Fibroblast of lung (primary cell): ENCODE data around the gene CARS1.

Experiments used
- CTCF ChIP-seq, 2 donors: IDR thresholded peaks in 1 of 2; conservative IDR thresholded peaks in 1 of 2; 1 replicate in 1 of 2; 2 replicates in 1 of 2; pipeline ENCODE4 v1.5.1; 2011 to 2012; ENCODE audit warnings: low read length in 2 of 2, control low read depth in 1 of 2, inconsistent platforms in 1 of 2, low read depth in 1 of 2, mild to moderate bottlenecking in 1 of 2
- EZH2 ChIP-seq: IDR thresholded peaks from 2 replicates; pipeline ENCODE4 v1.5.1; 2012; ENCODE audit warnings: low read length, control low read depth, mild to moderate bottlenecking; ENCODE audit errors: missing control alignments

DNA sequence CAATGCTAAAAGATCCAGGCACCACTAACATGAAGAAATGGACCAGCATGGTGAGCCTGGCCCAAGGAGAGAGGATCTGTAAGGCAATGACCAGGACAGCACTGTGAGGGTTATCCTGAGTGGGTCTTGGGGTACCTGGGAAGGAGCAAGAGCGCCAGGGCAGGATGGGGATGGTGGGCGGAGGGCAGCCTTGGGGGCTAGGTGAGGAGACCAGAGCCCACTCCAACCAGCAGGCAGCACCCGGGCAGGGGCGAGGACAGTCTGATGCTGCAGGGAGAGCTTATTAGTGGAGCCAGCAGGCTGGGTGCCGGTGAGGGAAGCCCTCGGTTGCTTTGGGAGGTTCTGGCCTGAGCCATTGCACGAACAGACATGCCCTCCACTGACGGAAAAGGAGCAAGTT is 54.4 kb downstream of the CARS1 start:
- TF ChIP-seq CTCF (conservative IDR thresholded peaks at IDR 0.05 in 1 of 2, IDR thresholded peaks at IDR 0.05 in 1 of 2; ENCODE audit: low read depth in 1 of 2, low read length in 2 of 2) (no peak), EZH2 (no peak)
